Vagina (tissue), 2 donors: ENCODE data around the gene MALRD1.

Experiments
- POLR2AphosphoS5 ChIP-seq, 2 donors: sonication (generic); formaldehyde crosslinking; IDR thresholded peaks; one replicate each; pipeline ENCODE4 v1.9.0; 2017; ENCODE audit warnings: antibody characterized with exemption in 2 of 2, mild to moderate bottlenecking in 2 of 2, low read depth in 1 of 2; ENCODE audit not compliant: insufficient read depth in 1 of 2
- TF ChIP-seq, protein P1 (sequence below), 3 experiments: fragments of 450-650 bp in 2 of 3; fragments of 200-600 bp in 1 of 3; sonication (generic) in 1 of 3; IDR thresholded peaks; one replicate each; pipeline ENCODE4 v1.5.1; 2017 to 2019; ENCODE audit warnings: antibody characterized with exemption in 3 of 3, mild to moderate bottlenecking in 2 of 3, moderate library complexity in 2 of 3

GRCh38 chr10:19653931-19654330 lies 605.3 kb downstream of the MALRD1 start:
- no peak for TF ChIP-seq POLR2AphosphoS5 (IDR thresholded peaks at IDR 0.05; ENCODE audit: insufficient read depth in 1 of 2, low read depth in 1 of 2)
- TF ChIP-seq, protein P1, sequence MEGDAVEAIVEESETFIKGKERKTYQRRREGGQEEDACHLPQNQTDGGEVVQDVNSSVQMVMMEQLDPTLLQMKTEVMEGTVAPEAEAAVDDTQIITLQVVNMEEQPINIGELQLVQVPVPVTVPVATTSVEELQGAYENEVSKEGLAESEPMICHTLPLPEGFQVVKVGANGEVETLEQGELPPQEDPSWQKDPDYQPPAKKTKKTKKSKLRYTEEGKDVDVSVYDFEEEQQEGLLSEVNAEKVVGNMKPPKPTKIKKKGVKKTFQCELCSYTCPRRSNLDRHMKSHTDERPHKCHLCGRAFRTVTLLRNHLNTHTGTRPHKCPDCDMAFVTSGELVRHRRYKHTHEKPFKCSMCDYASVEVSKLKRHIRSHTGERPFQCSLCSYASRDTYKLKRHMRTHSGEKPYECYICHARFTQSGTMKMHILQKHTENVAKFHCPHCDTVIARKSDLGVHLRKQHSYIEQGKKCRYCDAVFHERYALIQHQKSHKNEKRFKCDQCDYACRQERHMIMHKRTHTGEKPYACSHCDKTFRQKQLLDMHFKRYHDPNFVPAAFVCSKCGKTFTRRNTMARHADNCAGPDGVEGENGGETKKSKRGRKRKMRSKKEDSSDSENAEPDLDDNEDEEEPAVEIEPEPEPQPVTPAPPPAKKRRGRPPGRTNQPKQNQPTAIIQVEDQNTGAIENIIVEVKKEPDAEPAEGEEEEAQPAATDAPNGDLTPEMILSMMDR (IDR thresholded peaks at IDR 0.05) = no peak
